ENCODE measurements around the gene ABCC4. TPM values are rescaled to one million over a fixed set of nuclear protein-coding genes. Genes with fewer than 3 reads are reported as not detected.
A peak's percentile ranks its signal among the peaks of the same experiment; 100 is the strongest.

ABCC4 gene
- total RNA-seq, 1 donor from 2014 or later: 39.8 TPM

- DNase-seq (ENCODE audit: low spot score): no peak
Observed at GRCh38 chr13:95050800-95051615, 250.2 kb downstream of the ABCC4 start.

- no peak for DNase-seq (ENCODE audit: low spot score)
Observed at GRCh38 chr13:95049772-95050171, 251.5 kb downstream of the ABCC4 start.

- DNase-seq (ENCODE audit: low spot score): peak; percentile 16
Observed at GRCh38 chr13:95044452-95045205, 256.6 kb downstream of the ABCC4 start.

- DNase-seq (ENCODE audit: low spot score): no peak
Observed at GRCh38 chr13:95039415-95039814, 261.8 kb downstream of the ABCC4 start.

- DNase-seq (ENCODE audit: low spot score): no peak
Observed at GRCh38 chr13:95038949-95039348, 262.3 kb downstream of the ABCC4 start.

- no peak for DNase-seq (ENCODE audit: low spot score)
Observed at GRCh38 chr13:95035311-95036109, 265.7 kb downstream of the ABCC4 start.

- no peak for DNase-seq (ENCODE audit: low spot score)
Observed at GRCh38 chr13:95033890-95034289, 267.4 kb downstream of the ABCC4 start.

- no peak for DNase-seq (ENCODE audit: low spot score)
Observed at GRCh38 chr13:95032121-95032520, 269.1 kb downstream of the ABCC4 start.

- no peak for DNase-seq (ENCODE audit: low spot score)
Observed at GRCh38 chr13:95030821-95031343, 270.4 kb downstream of the ABCC4 start.

- DNase-seq (ENCODE audit: low spot score): no peak
Observed at GRCh38 chr13:95027638-95028037, 273.6 kb downstream of the ABCC4 start.

GRCh38 chr13:95025116-95025515, 276.1 kb downstream of the ABCC4 start:
- no peak for DNase-seq (ENCODE audit: low spot score)

- DNase-seq (ENCODE audit: low spot score): no peak
Observed at GRCh38 chr13:95023405-95023804, 277.8 kb downstream of the ABCC4 start.

- no peak for DNase-seq (ENCODE audit: low spot score)
Observed at GRCh38 chr13:95020298-95020987, 280.8 kb downstream of the ABCC4 start.

- no peak for DNase-seq (ENCODE audit: low spot score)
Observed at GRCh38 chr13:95019886-95020285, 281.4 kb downstream of the ABCC4 start.

GRCh38 chr13:95007322-95007721, 293.9 kb downstream of the ABCC4 start:
- no peak for DNase-seq (ENCODE audit: low spot score)

- no peak for DNase-seq (ENCODE audit: low spot score)
Observed at GRCh38 chr13:95005300-95005699, 296.0 kb downstream of the ABCC4 start.

GRCh38 chr13:95003019-95003813, 298.0 kb downstream of the ABCC4 start:
- DNase-seq (ENCODE audit: low spot score): no peak

GRCh38 chr13:95002126-95002525, 299.1 kb downstream of the ABCC4 start:
- DNase-seq (ENCODE audit: low spot score): no peak

- no peak for DNase-seq (ENCODE audit: low spot score)
Observed at GRCh38 chr13:94999871-95000270, 301.4 kb downstream of the ABCC4 start.

- no peak for DNase-seq (ENCODE audit: low spot score)
Observed at GRCh38 chr13:94997126-94997525, 304.1 kb downstream of the ABCC4 start.

GRCh38 chr13:94996445-94996844, 304.8 kb downstream of the ABCC4 start:
- no peak for DNase-seq (ENCODE audit: low spot score)

Measured in mucosa of gallbladder (tissue), 1 donor.